Measurements from ENCODE around the gene UBA52.
"Not testable (repeated sequence)": the region's sequence is repeated elsewhere in the genome, so short reads cannot be mapped to it uniquely, and the experiment has no call there.

Gene UBA52

GRCh38 chr19:18538115-18538514 lies 33.5 kb upstream of the UBA52 start:
- no peak for DNase-seq (ENCODE audit: extremely low spot score)
- TF ChIP-seq CTBP1 (IDR thresholded peaks at IDR 0.05; ENCODE audit: borderline replicate concordance) (no peak), SUZ12 (IDR thresholded peaks at IDR 0.05) (no peak), ELF4 (IDR thresholded peaks at IDR 0.05) (no peak), NFRKB (IDR thresholded peaks at IDR 0.05) (no peak), TARDBP (IDR thresholded peaks at IDR 0.05) (no peak), L3MBTL2 (conservative IDR thresholded peaks at IDR 0.05) (no peak), FOXK2 (IDR thresholded peaks at IDR 0.05) (no peak), LEF1 (IDR thresholded peaks at IDR 0.05; ENCODE audit: borderline replicate concordance) (no peak), SP1 (IDR thresholded peaks at IDR 0.05) (no peak), ZNF384 (IDR thresholded peaks at IDR 0.05) (no peak), FOXM1 (IDR thresholded peaks at IDR 0.05; ENCODE audit: borderline replicate concordance) (no peak), FOXA1 (IDR thresholded peaks at IDR 0.05) (no peak), PKNOX1 (IDR thresholded peaks at IDR 0.05) (no peak), ARNT (IDR thresholded peaks at IDR 0.05) (no peak)
- ChIA-PET CTCF (no interaction called here), POLR2A (interaction anchor here (1.0 kb wide), 1 partner anchor 11 kb away, joined by 5 read pairs; no protein-coding TSS in a partner anchor)

- ChIA-PET CTCF (interaction anchor here (0.6 kb wide), 1 partner anchor 103 kb away, joined by 4 read pairs; no protein-coding TSS in a partner anchor), POLR2A (interaction anchor here (1.0 to 1.3 kb wide), 2 partner anchors 12 to 18 kb away, joined by 4 to 5 read pairs; partner anchors contain the start of gene KXD1)
- DNase-seq (ENCODE audit: extremely low spot score), result no peak
- TF ChIP-seq TARDBP (IDR thresholded peaks at IDR 0.05) (no peak), BHLHE40 (IDR thresholded peaks at IDR 0.05; ENCODE audit: borderline replicate concordance) (no peak), FOXA1 (IDR thresholded peaks at IDR 0.05) (no peak), ELF4 (IDR thresholded peaks at IDR 0.05) (no peak), FOXM1 (IDR thresholded peaks at IDR 0.05; ENCODE audit: borderline replicate concordance) (no peak), L3MBTL2 (conservative IDR thresholded peaks at IDR 0.05) (no peak), HDGF (IDR thresholded peaks at IDR 0.05; ENCODE audit: borderline replicate concordance) (no peak), ARNT (IDR thresholded peaks at IDR 0.05) (no peak), ZNF384 (IDR thresholded peaks at IDR 0.05) (no peak), FOXK2 (IDR thresholded peaks at IDR 0.05) (no peak)
Observed at GRCh38 chr19:18539372-18539771, 32.3 kb upstream of the UBA52 start.

- DNase-seq (ENCODE audit: extremely low spot score); POLR2A ChIA-PET; CTCF ChIA-PET: not testable (repeated sequence)
Observed at GRCh38 chr19:18540200-18540599, 31.5 kb upstream of the UBA52 start.

GRCh38 chr19:18541258-18541991 lies 30.2 kb upstream of the UBA52 start:
- POLR2A ChIA-PET, result interaction anchor here (1.3 kb wide), 1 partner anchor 30 kb away, joined by 4 read pairs; no protein-coding TSS in a partner anchor
- TF ChIP-seq BHLHE40 (IDR thresholded peaks at IDR 0.05; ENCODE audit: borderline replicate concordance) (no peak), SP1 (IDR thresholded peaks at IDR 0.05) (no peak), NFRKB (IDR thresholded peaks at IDR 0.05) (no peak), FOXA1 (IDR thresholded peaks at IDR 0.05) (no peak), TARDBP (IDR thresholded peaks at IDR 0.05) (no peak), ZNF384 (IDR thresholded peaks at IDR 0.05) (no peak), PKNOX1 (IDR thresholded peaks at IDR 0.05) (no peak), L3MBTL2 (conservative IDR thresholded peaks at IDR 0.05) (no peak), HDGF (IDR thresholded peaks at IDR 0.05; ENCODE audit: borderline replicate concordance) (no peak), LEF1 (IDR thresholded peaks at IDR 0.05; ENCODE audit: borderline replicate concordance) (no peak), ELF4 (IDR thresholded peaks at IDR 0.05) (no peak), FOXM1 (IDR thresholded peaks at IDR 0.05; ENCODE audit: borderline replicate concordance) (no peak), CTBP1 (IDR thresholded peaks at IDR 0.05; ENCODE audit: borderline replicate concordance) (no peak), ARNT (IDR thresholded peaks at IDR 0.05) (no peak), FOXK2 (IDR thresholded peaks at IDR 0.05) (no peak), SUZ12 (IDR thresholded peaks at IDR 0.05) (no peak)
- CTCF ChIA-PET, result no interaction called here
- no peak for DNase-seq (ENCODE audit: extremely low spot score)

- ChIA-PET POLR2A (interaction anchor here (1.0 to 1.3 kb wide), 4 partner anchors 16 to 29 kb away, joined by 3 to 5 read pairs (median 4); no protein-coding TSS in a partner anchor), CTCF (interaction anchor here (1.1 kb wide), 1 partner anchor 13 kb away, joined by 3 read pairs; no protein-coding TSS in a partner anchor)
- DNase-seq (ENCODE audit: extremely low spot score), result no peak
- TF ChIP-seq PKNOX1 (IDR thresholded peaks at IDR 0.05) (no peak), TARDBP (IDR thresholded peaks at IDR 0.05) (no peak), CTBP1 (IDR thresholded peaks at IDR 0.05; ENCODE audit: borderline replicate concordance) (no peak)
Observed at GRCh38 chr19:18541992-18542940, 29.4 kb upstream of the UBA52 start.

Data from HEK293T (cell line).